ENCODE measurements around the gene KCTD17.

The KCTD17 gene

GRCh38 chr22:37107816-37108621 is 56.5 kb downstream of the KCTD17 start:
- no peak for DNase-seq
- in situ Hi-C loops (cut with HindIII; ENCODE audit: low pct_ligation_motif_present, low pct_unique_long_range_greater_than_20kb, low sequenced_read_pairs): no loop called here

GRCh38 chr22:37109242-37109917 is 57.8 kb downstream of the KCTD17 start, which contains the start of gene TMPRSS6:
Gene TMPRSS6, minus strand, starts transcription at chr22:37109713. Its CDS starts 6,296 bp downstream, at chr22:37103417.
- DNase-seq: no peak
- in situ Hi-C loops (cut with HindIII; ENCODE audit: low pct_ligation_motif_present, low pct_unique_long_range_greater_than_20kb, low sequenced_read_pairs): no loop called here

GRCh38 chr22:37111156-37111717 is 59.7 kb downstream of the KCTD17 start:
- in situ Hi-C loops (cut with HindIII; ENCODE audit: low pct_ligation_motif_present, low pct_unique_long_range_greater_than_20kb, low sequenced_read_pairs): no loop called here
- no peak for DNase-seq

GRCh38 chr22:37112084-37112728 is 60.7 kb downstream of the KCTD17 start:
- no peak for DNase-seq
- in situ Hi-C loops (cut with HindIII; ENCODE audit: low pct_ligation_motif_present, low pct_unique_long_range_greater_than_20kb, low sequenced_read_pairs): no loop called here

Data from ACHN (cell line).